ENCODE results near the gene PRSS48.
"Not testable (repeated sequence)": the region's sequence is repeated elsewhere in the genome, so short reads cannot be mapped to it uniquely, and the experiment has no call there.

The PRSS48 gene

DNA sequence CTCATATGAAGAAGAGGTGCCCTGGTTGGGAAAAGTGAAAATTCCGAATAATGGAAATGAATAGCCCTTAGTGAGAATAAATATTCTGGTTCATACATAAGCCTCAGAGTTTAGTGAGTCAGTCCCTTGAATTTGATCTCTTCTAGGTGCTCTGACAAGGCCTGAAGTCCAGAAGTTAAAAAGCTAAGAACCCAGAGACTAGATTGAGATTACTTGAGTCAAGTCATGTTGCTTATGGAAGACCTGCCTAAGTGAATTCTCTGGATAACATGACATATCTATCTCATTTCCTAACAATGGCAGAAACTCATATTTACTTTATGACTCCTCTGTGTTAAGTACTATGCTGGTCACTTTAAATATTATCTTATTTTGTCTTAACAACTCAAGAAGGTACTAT is 10.5 kb upstream of the PRSS48 start:
- no peak for DNase-seq

DNA sequence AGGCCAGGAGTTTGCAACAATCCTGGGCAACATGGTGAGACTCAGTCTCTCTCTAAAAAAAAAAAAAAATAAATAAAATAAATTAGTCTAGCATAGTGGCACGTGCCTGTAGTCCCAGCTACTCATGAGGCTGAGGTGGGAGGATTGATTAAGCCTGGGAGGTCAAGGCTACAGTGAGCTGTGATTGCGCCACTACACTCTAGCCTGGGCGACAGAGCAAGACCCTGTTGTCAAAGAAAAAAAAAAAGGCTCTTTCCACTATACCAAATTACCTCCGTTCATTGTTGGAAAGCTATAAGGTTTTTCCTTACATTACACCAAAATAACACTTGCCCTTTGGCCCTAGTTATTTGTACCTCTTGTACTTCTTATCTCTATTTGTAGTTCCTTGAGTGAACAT is 9.9 kb upstream of the PRSS48 start:
- no peak for DNase-seq

GRCh38 chr4:151267822-151268535 is 9.0 kb upstream of the PRSS48 start:
- no peak for DNase-seq

- DNase-seq = not testable (repeated sequence)
Measured at GRCh38 chr4:151268905-151269304, 8.1 kb upstream of the PRSS48 start.

GRCh38 chr4:151284534-151285245 is 7.7 kb downstream of the PRSS48 start:
- DNase-seq = no peak

DNA sequence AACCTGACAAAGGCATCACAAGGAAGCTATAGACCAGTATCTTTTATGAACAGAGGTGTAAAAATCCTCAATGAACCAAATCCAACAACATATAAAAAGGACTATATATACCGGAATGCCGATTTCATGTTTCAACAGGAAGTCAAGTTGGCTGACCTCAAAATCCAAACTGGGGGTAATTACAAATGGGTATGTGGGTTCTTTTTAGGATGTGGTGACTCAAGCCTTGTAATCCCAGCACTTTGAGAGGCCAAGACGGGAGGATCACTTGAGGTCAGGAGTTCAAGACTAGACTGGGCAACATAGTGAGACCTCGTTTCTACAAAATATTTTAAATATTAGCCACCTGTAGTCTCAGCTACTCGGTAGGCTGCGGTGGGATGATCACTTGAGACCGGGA is 10.4 kb downstream of the PRSS48 start:
- DNase-seq = no peak

DNA sequence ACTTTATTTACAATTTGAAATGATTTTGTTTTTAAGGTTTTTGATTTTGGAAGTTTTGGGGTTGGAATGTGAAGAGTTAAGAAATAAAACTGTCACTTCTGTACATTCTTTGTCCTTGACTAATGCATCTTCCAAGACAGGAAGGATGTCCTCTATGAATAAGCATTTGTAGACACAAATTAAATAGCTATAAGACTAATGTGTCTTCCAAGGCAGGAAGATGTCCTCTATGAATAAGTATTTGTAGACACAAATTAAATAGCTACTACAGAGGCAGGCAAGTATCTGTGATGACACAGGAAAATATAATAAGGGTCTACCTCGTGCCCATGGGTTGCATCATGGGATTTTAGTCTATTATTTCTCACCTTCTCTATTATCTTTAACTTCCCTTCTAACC is 14.5 kb downstream of the PRSS48 start:
- no peak for DNase-seq

DNA sequence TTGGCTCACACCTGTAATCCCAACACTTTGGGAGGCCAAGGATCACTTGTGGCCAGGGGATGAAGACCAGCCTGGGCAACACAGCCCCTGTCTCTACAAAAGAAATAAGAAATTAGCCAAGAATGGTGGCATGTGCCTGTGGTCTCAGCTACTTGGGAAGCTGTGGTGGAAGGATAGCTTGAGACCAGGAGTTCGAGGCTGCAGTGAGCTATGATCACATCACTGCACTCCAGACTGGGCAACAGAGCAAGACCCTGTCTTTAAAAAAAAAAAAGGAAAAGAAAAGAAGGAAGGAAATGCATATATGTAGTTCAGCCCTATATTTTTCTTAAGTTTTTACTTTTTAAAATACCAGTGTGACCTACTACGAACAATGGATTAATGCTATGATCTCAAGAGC is 15.1 kb downstream of the PRSS48 start:
- DNase-seq = no peak

DNA sequence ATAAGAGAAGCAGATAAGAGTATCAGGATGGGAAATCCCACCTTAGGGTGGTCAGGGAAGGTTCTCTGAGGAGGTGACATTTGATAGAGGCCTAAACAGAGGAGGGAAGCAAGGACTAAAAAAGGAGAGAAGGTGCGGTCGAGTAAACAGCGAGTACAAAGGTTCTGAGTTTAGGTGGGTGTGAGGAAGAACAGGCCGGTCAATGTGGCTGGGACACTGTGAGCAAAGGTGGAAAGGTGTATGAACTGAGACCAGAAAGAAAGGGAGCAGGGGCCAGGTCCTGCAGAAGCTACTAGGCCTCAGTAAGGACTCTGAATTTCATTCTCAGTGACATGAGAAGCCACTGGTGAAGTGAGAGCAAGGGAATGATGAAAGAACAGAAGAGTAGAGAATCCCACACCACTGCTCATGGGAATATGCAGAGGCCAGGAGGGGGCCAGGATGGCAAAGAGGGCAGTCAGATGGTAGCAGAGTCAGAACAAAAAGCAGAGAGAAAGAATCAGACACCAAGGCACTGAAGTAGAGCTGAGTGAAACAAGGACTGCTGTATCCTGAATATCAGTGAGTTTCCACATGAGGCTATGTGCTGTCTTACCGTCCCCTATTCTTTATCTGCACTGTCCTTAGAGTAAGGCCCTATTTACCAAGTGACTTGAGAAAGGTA is 18.0 kb downstream of the PRSS48 start:
- DNase-seq = no peak

DNA sequence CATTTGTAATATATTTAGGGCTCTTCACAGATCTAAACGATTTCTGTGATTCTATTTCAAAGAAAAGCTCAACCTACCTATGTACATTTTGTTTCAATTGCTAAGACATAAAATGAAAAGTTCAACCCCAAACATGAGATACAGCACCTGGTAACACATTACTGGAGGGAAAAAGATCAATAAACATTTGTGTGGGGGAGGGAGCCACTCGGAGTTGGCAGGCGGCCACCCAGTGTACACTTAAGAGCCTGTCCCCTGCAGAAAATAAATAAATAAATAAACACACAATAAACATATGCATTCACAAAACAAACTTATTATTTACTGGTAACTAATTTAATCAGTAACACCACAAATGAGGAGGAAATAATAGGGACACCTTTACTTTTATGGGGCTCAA is 19.3 kb downstream of the PRSS48 start:
- no peak for DNase-seq

GRCh38 chr4:151297170-151297569 is 20.2 kb downstream of the PRSS48 start:
- DNase-seq = no peak

DNA sequence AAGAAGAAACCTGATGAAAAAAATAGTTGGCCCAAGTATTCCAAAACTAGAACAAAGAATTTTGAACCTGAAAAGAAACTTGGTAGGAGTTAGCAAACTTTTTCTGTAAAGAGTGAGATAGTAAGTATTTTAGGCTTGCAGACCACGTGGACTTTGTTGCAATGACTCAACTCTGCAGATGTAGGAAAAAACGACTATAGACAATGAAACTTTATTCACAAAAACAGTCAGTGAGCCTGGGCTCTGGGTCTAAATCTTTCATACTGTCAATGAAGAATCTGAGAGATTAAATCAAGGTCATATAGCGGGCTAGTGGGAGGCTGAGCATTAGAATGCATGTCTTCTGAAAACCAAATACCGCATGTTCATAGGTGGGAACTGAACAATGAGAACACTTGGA is 25.5 kb downstream of the PRSS48 start:
- no peak for DNase-seq

- DNase-seq = no peak
Measured at GRCh38 chr4:151304226-151304625, 27.3 kb downstream of the PRSS48 start.

DNA sequence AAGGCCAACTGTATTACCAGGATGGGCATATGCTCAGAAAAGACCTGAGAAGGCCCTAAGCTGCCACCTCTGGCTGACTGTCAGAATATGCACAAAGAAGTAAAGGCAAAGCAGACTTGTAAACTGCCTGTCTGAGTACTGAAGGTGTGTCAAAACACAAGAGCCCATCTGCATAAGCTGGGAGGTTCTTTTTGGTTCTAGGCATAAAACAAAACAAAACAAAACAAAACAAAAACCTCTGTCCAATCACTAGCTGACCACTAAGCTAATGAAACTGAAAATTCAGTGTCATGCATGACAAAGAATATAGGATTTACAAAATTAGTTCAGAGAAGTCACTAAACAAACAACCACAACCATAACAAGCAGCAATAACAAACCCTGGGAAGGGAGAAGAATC is 27.8 kb downstream of the PRSS48 start:
- DNase-seq = no peak

- no peak for DNase-seq
Measured at GRCh38 chr4:151310124-151310728, 33.3 kb downstream of the PRSS48 start.

DNA sequence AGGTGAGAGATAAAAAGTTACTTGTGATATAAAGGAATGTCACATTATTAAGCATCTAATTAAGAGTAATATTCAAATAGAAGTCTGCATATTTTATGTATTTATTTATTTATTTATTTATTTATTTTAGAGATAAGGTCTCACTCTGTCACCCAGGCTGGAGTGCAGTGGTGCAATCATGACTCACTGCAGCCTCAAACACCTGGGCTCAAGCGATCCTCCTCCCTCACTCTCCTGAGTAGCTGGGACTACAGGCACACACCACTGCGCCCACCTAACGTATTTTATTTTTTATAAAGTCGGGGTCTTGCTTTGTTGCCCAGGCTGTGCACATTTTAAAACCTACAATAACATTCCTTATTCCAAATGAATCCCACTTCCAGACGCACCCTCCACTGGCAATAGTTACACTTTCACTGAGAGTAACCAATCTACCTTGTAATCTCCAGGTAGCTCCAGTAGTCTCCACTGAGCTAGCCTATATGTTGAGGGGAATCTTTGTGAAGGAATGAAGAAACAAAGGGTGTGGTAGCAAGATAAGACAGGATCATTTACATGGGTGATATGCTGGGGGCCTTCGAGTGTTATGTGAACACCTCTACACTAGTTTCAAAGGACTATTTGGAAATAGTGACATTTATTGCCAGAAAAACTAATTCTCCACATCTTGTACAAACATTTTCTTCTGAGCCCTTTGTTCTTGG is 36.5 kb downstream of the PRSS48 start:
- DNase-seq = no peak

- DNase-seq = no peak
Measured at GRCh38 chr4:151314010-151314355, 37.0 kb downstream of the PRSS48 start.

- no peak for DNase-seq
Measured at GRCh38 chr4:151314479-151314878, 37.5 kb downstream of the PRSS48 start.

GRCh38 chr4:151315212-151315886 is 38.4 kb downstream of the PRSS48 start:
- no peak for DNase-seq

GRCh38 chr4:151316645-151317044 is 39.7 kb downstream of the PRSS48 start:
- DNase-seq = no peak

GRCh38 chr4:151318307-151319006 is 41.5 kb downstream of the PRSS48 start:
- DNase-seq = no peak

DNA sequence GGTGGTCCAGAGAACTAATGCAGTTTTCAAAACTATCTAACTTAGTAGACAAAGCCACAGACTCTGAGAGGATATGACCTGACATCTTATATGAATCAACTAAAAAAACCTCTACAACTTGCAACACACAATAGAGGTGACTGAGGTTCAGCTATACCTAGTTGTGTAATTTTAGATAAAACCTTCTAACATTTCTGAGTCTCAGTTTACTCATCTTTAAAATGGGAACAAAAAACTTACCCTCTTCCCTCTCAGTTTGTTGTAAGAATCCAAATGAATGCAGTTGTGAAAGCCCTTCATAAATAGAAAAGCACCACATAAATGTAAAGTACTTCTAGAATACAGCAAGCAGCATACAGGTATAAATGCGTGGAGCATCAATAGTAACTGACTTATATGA is 42.5 kb downstream of the PRSS48 start:
- DNase-seq = no peak
